Transverse colon (tissue), 4 donors: Measurements from ENCODE around the gene HSD17B12.

Experiments used
- POLR2A ChIP-seq: fragments of 450-650 bp; IDR thresholded peaks from one replicate; pipeline ENCODE4 v1.6.1; 2016; ENCODE audit warnings: antibody characterized with exemption, mild to moderate bottlenecking, moderate library complexity
- POLR2AphosphoS5 ChIP-seq, 3 donors: sonication (generic); formaldehyde crosslinking; IDR thresholded peaks; one replicate each; pipeline ENCODE4 v1.6.1; 2016; ENCODE audit warnings: antibody characterized with exemption in 3 of 3
- TF ChIP-seq, protein P1 (sequence below), 5 experiments: fragments of 200-600 bp in 3 of 5; fragments of 450-650 bp in 2 of 5; sonication (generic) in 3 of 5; IDR thresholded peaks; 1 replicate in 2 of 5; 2 replicates in 3 of 5; pipeline ENCODE4 v1.5.1; 2016 to 2017; ENCODE audit warnings: antibody characterized with exemption in 5 of 5, inconsistent platforms in 3 of 5, mild to moderate bottlenecking in 2 of 5, moderate library complexity in 1 of 5

DNA sequence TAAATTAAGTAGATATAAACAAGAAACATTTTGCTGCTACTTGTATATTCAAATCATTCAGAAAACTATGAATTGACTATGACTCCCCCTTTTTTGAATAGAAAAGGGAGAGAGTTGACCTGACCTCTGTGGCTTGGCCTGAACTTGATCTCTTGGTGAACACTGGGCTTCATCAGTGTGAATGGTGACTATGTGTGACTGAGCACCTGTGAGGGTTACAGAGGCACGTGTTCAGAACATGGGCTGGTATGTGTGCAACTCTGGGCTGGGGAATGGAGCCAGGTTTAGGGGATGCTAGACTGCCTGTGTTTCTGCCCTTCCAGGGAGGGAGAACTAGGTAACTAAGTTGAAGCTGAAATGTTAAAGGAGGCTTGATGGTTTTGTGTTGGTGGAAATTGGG is 29.2 kb downstream of the HSD17B12 start:
- TF ChIP-seq, protein P1, sequence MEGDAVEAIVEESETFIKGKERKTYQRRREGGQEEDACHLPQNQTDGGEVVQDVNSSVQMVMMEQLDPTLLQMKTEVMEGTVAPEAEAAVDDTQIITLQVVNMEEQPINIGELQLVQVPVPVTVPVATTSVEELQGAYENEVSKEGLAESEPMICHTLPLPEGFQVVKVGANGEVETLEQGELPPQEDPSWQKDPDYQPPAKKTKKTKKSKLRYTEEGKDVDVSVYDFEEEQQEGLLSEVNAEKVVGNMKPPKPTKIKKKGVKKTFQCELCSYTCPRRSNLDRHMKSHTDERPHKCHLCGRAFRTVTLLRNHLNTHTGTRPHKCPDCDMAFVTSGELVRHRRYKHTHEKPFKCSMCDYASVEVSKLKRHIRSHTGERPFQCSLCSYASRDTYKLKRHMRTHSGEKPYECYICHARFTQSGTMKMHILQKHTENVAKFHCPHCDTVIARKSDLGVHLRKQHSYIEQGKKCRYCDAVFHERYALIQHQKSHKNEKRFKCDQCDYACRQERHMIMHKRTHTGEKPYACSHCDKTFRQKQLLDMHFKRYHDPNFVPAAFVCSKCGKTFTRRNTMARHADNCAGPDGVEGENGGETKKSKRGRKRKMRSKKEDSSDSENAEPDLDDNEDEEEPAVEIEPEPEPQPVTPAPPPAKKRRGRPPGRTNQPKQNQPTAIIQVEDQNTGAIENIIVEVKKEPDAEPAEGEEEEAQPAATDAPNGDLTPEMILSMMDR (IDR thresholded peaks at IDR 0.05) = no peak
- TF ChIP-seq POLR2A (no peak), POLR2AphosphoS5 (IDR thresholded peaks at IDR 0.05) (no peak)
